H1 (cell line): ENCODE measurements around the gene USF1. TPM values are rescaled to one million over a fixed set of nuclear protein-coding genes. Genes with fewer than 3 reads are reported as not detected.

ENCODE experiments used
- CTCF ChIA-PET: fragments of 300-600 bp; sonication (Branson Sonifier 250); formaldehyde crosslinking; loops from one replicate; lab custom pipeline; 2021; ENCODE audit not compliant: partially characterized antibody; lab: Charles Lee
- POLR2A ChIA-PET: fragments of 300-600 bp; sonication (Branson Sonifier 250); formaldehyde crosslinking; loops from one replicate; lab custom pipeline; 2021; ENCODE audit warnings: inconsistent platforms; ENCODE audit not compliant: partially characterized antibody; lab: Charles Lee
- DNase-seq, 2 experiments: peaks; one replicate each; pipeline versions ENCODE4 v3.0.0 to v3.0.0-alpha.2; 2010 to 2022; ENCODE audit warnings: low spot score in 2 of 2, low read depth in 1 of 2, mixed read lengths in 1 of 2
- FAIRE-seq: peaks from 2 replicates; lab custom pipeline; 2011; peaks lifted over from hg19 to GRCh38; lab: Jason Lieb, UNC
- H2AFZ ChIP-seq: 2 replicates; pipeline ENCODE4 v1.8.1; 2012; ENCODE audit warnings: low read length, inconsistent platforms
- H2AK5ac ChIP-seq: 2 replicates; pipeline ENCODE4 v1.6.1; 2013; ENCODE audit warnings: low read depth, low read length
- H2BK120ac ChIP-seq: replicated peaks from 2 replicates; pipeline ENCODE3; 2013; ENCODE audit warnings: low read depth, low read length, inconsistent platforms
- H2BK12ac ChIP-seq: 2 replicates; pipeline ENCODE4 v1.6.1; 2013; ENCODE audit warnings: low read depth, low read length
- H2BK15ac ChIP-seq: 2 replicates; pipeline ENCODE4 v1.6.1; 2013; ENCODE audit warnings: low read length
- H2BK20ac ChIP-seq: 2 replicates; pipeline ENCODE4 v1.6.1; 2013; ENCODE audit warnings: low read length
- H2BK5ac ChIP-seq: 2 replicates; pipeline ENCODE4 v1.6.1; 2013; ENCODE audit warnings: low read depth, low read length
- H3K14ac ChIP-seq: 2 replicates; pipeline ENCODE4 v1.6.1; 2013; ENCODE audit warnings: inconsistent platforms; ENCODE audit not compliant: insufficient read length
- H3K18ac ChIP-seq: 2 replicates; pipeline ENCODE4 v1.6.1; 2013; ENCODE audit warnings: low read length; ENCODE audit errors: extremely low read depth
- H3K23ac ChIP-seq: 2 replicates; pipeline ENCODE4 v1.6.1; 2013; ENCODE audit warnings: inconsistent platforms; ENCODE audit not compliant: insufficient read length
- H3K23me2 ChIP-seq: 2 replicates; pipeline ENCODE4 v1.6.1; 2013; ENCODE audit warnings: low read depth, low read length
- H3K27ac ChIP-seq: 2 replicates; pipeline ENCODE4 v1.6.1; 2011; ENCODE audit warnings: low read depth, low read length, inconsistent platforms
- H3K27me3 ChIP-seq, 4 experiments: replicated peaks in 1 of 4; 1 replicate in 1 of 4; 2 replicates in 3 of 4; pipeline versions ENCODE4 v1.6.1 to v1.8.1; 2011 to 2013; ENCODE audit warnings: low read length in 3 of 4, mild to moderate bottlenecking in 3 of 4, inconsistent platforms in 2 of 4, mixed read lengths in 2 of 4, moderate library complexity in 1 of 4; ENCODE audit not compliant: control insufficient read depth in 3 of 4, insufficient read depth in 3 of 4; ENCODE audit errors: extremely low read depth in 1 of 4
- H3K36me3 ChIP-seq, 4 experiments: 2 replicates each; pipeline versions ENCODE4 v1.6.1 to v1.8.1; 2011 to 2013; ENCODE audit warnings: mild to moderate bottlenecking in 4 of 4, low read length in 3 of 4, moderate library complexity in 2 of 4, control low read depth in 1 of 4, inconsistent platforms in 1 of 4; ENCODE audit not compliant: insufficient read depth in 4 of 4, control insufficient read depth in 2 of 4
- H3K4ac ChIP-seq: replicated peaks from 2 replicates; pipeline ENCODE3; 2013; ENCODE audit warnings: low read length, low read depth, mixed read lengths, inconsistent platforms; ENCODE audit not compliant: insufficient read length
- H3K4me1 ChIP-seq, 4 experiments: replicated peaks in 1 of 4; 1 replicate in 1 of 4; 2 replicates in 3 of 4; pipeline versions ENCODE4 v1.6.1 to v1.8.1; 2011 to 2013; ENCODE audit warnings: low read length in 3 of 4, inconsistent platforms in 2 of 4, mixed read lengths in 1 of 4; ENCODE audit not compliant: insufficient read depth in 4 of 4, control insufficient read depth in 3 of 4
- H3K4me2 ChIP-seq, 2 experiments: 2 replicates each; pipeline versions ENCODE4 v1.6.1 to v1.8.1; 2011 to 2013; ENCODE audit warnings: low read depth in 2 of 2, low read length in 2 of 2, control low read depth in 1 of 2, inconsistent platforms in 1 of 2, mild to moderate bottlenecking in 1 of 2; ENCODE audit not compliant: insufficient read depth in 1 of 2
- H3K4me3 ChIP-seq, 4 experiments: fragments of 200-600, 300-600 bp in 1 of 4; sonication (generic), shearing (Covaris generic), sonication (Bioruptor Twin) in 1 of 4; 2 replicates each; pipeline versions ENCODE4 v1.5.1 to v1.8.1; 2011 to 2016; ENCODE audit warnings: low read length in 4 of 4, low read depth in 3 of 4, control low read depth in 2 of 4, inconsistent platforms in 2 of 4, mild to moderate bottlenecking in 2 of 4, mixed read lengths in 1 of 4, moderate library complexity in 1 of 4; ENCODE audit not compliant: insufficient read depth in 2 of 4; ENCODE audit errors: extremely low read depth in 1 of 4
- H3K56ac ChIP-seq: replicated peaks from 2 replicates; pipeline ENCODE3; 2013; ENCODE audit warnings: low read depth, mild to moderate bottlenecking, mixed read lengths, low read length, inconsistent platforms; ENCODE audit not compliant: insufficient read length
- H3K79me1 ChIP-seq: 2 replicates; pipeline ENCODE4 v1.6.1; 2013; ENCODE audit warnings: low read depth, low read length, control low read depth
- H3K79me2 ChIP-seq, 2 experiments: 2 replicates each; pipeline versions ENCODE4 v1.6.1 to v1.8.1; 2012 to 2013; ENCODE audit warnings: low read length in 2 of 2, mild to moderate bottlenecking in 2 of 2, inconsistent platforms in 1 of 2; ENCODE audit not compliant: insufficient read depth in 2 of 2, control insufficient read depth in 1 of 2
- H3K9ac ChIP-seq, 4 experiments: replicated peaks in 1 of 4; 1 replicate in 1 of 4; 2 replicates in 3 of 4; pipeline versions ENCODE4 v1.6.1 to v1.8.1; 2011 to 2013; ENCODE audit warnings: low read depth in 3 of 4, low read length in 3 of 4, control low read depth in 2 of 4, mild to moderate bottlenecking in 2 of 4, moderate library complexity in 2 of 4, inconsistent platforms in 1 of 4; ENCODE audit errors: extremely low read depth in 1 of 4
- H3K9me3 ChIP-seq, 2 experiments: 2 replicates each; pipeline versions ENCODE4 v1.6.1 to v1.8.1; 2012 to 2013; ENCODE audit warnings: mild to moderate bottlenecking in 2 of 2, moderate library complexity in 2 of 2, control low read depth in 1 of 2, inconsistent platforms in 1 of 2, low read depth in 1 of 2, low read length in 1 of 2, mixed read lengths in 1 of 2; ENCODE audit not compliant: insufficient read depth in 2 of 2
- H4K20me1 ChIP-seq, 2 experiments: replicated peaks in 1 of 2; 2 replicates each; pipeline versions ENCODE3 to v1.8.1; 2011 to 2013; ENCODE audit warnings: inconsistent platforms in 2 of 2, low read length in 2 of 2, mild to moderate bottlenecking in 1 of 2; ENCODE audit not compliant: insufficient read depth in 2 of 2, control insufficient read depth in 1 of 2
- H4K5ac ChIP-seq: 2 replicates; pipeline ENCODE4 v1.6.1; 2013; ENCODE audit warnings: low read length, low read depth, mixed read lengths, inconsistent platforms; ENCODE audit not compliant: insufficient read length
- H4K8ac ChIP-seq: 2 replicates; pipeline ENCODE4 v1.8.0; 2013; ENCODE audit warnings: mild to moderate bottlenecking, moderate library complexity, low read length, inconsistent platforms; ENCODE audit not compliant: insufficient read depth; ENCODE audit errors: extremely low read depth
- H4K91ac ChIP-seq: replicated peaks from 2 replicates; pipeline ENCODE3; 2013; ENCODE audit warnings: low read length, mixed read lengths, inconsistent platforms; ENCODE audit not compliant: insufficient read length
- CTCF ChIP-seq, 3 experiments: IDR thresholded peaks; 1 replicate in 2 of 3; 2 replicates in 1 of 3; pipeline versions ENCODE4 v1.5.1 to v1.6.1; 2011; ENCODE audit warnings: low read length in 3 of 3, mild to moderate bottlenecking in 3 of 3, inconsistent platforms in 2 of 3, low read depth in 1 of 3, moderate library complexity in 1 of 3; ENCODE audit not compliant: insufficient read depth in 1 of 3; ENCODE audit errors: control extremely low read depth in 1 of 3
- KDM1A ChIP-seq: fragments of 200-600, 300-600 bp; sonication (generic); IDR thresholded peaks from 2 replicates; pipeline ENCODE4 v1.7.1; 2016; ENCODE audit warnings: mild to moderate bottlenecking, low read length, borderline replicate concordance
- WGBS, 2 experiments: shearing (Covaris generic) in 1 of 2; methylation state at CpG; one replicate each; pipeline versions ENCODE4 v1.1.6 to v1.1.7; 2013 to 2015; ENCODE audit warnings: low lambda C conversion rate in 2 of 2, mixed read lengths in 2 of 2, inconsistent platforms in 1 of 2, low coverage in 1 of 2, missing lambda C conversion rate in 1 of 2; ENCODE audit not compliant: insufficient replicate concordance in 2 of 2, insufficient coverage in 1 of 2, insufficient read length in 1 of 2; ENCODE audit errors: extremely low coverage in 1 of 2, missing lambda C conversion rate in 1 of 2; 5-methylcytosine and 5-hydroxymethylcytosine counted together
- polyA plus RNA-seq, 7 experiments: library from polyadenylated mRNA; depleted of rRNA in 3 of 7; stranded (reverse) in 5 of 7; unstranded in 2 of 7; fragments of >200 nt in 5 of 7; fragments of 200-250 nt in 2 of 7; gene quantifications; 1 replicate in 5 of 7; 2 replicates in 1 of 7; 4 replicates in 1 of 7; pipeline versions ENCODE4 v1.2.1 to v1.2.3, GENCODE V29; 2011 to 2013; ENCODE audit warnings: missing spikeins in 2 of 7, mixed read lengths in 2 of 7
- total RNA-seq: library from RNA; stranded (reverse); fragmentation: NEBNext Ultra II Directional; extraction: Animal tissue kit (Norgen Biotek cat#: 25700); gene quantifications from 2 replicates; pipeline ENCODE4 v1.2.1, GENCODE V29; 2021

Gene USF1
- total and polyA plus RNA-seq, 2 of the 8 experiments (the other 6 are each of a cell fraction or from before 2014, with no cell fraction given) = 45.7 to 68.9 TPM

DNA sequence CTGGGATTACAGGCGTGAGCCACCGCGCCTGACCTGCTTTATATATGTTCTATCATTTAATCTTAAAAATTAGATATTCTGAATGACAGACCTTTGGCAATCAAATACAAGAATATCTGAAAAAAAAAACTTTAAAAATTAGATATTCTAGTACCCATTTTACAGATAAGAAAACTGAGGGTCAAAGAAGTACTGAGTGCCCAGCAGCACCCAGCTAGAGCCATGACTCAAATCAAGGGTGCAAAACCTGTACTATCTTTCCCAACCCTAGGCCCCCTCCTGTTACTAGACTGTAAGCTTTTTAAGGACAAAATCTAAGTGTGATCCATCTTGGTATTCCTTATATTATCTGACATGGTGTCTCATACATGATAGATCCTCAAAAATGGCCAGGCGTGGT, 15.6 kb upstream of the USF1 start:
- Histone ChIP-seq H2BK12ac (no peak overlapping the region), H2BK5ac (no peak overlapping the region), H3K79me2 (no peaks in the 10 kb centered on the region), H3K23me2 (no peaks in the 10 kb centered on the region), H4K8ac (no peak overlapping the region), H3K79me1 (no peaks in the 10 kb centered on the region), H2BK20ac (no peak overlapping the region), H3K9me3 (no peaks in the 10 kb centered on the region)
- TF ChIP-seq CTCF (IDR thresholded peaks at IDR 0.05; ENCODE audit: control extremely low read depth in 1 of 3, insufficient read depth in 1 of 3, low read depth in 1 of 3, low read length in 3 of 3) (no peak), KDM1A (no peak)
- TF ChIP-seq, all 59 proteins: peak for 0
- no peaks in the 10 kb centered on the region for H3K4me1 ChIP-seq
- H2AFZ ChIP-seq = no peak overlapping the region
- no peak overlapping the region for H4K91ac ChIP-seq
- no peak overlapping the region for H3K4me3 ChIP-seq
- no peak overlapping the region for H3K4me2 ChIP-seq
- no peak overlapping the region for H3K14ac ChIP-seq
- H3K4ac ChIP-seq = no peak overlapping the region
- H3K27me3 ChIP-seq = no peaks in the 10 kb centered on the region
- no peak overlapping the region for H3K27ac ChIP-seq
- ChIA-PET CTCF (interaction anchor here (1.0 to 3.9 kb wide), 3 partner anchors 10 to 131 kb away, joined by 3 to 29 read pairs (median 4); partner anchors contain the start of genes ARHGAP30 and KLHDC9), POLR2A (interaction anchor here (1.2 to 4.6 kb wide), 2 partner anchors 12 to 15 kb away, joined by 3 to 28 read pairs; partner anchors contain the start of gene USF1)
- H3K36me3 ChIP-seq = no peaks in the 10 kb centered on the region
- no peak overlapping the region for H2AK5ac ChIP-seq
- WGBS, 2 experiments = 92% methylated on average over 4 of the region's 4 CpGs; no CpG with 5 or more reads in 1 of the 2 experiments
- H4K20me1 ChIP-seq = no peaks in the 10 kb centered on the region
- H3K56ac ChIP-seq = no peak overlapping the region
- no peak overlapping the region for H3K18ac ChIP-seq
- FAIRE-seq = no peak
- H2BK120ac ChIP-seq = no peak overlapping the region
- H4K5ac ChIP-seq = no peak overlapping the region
- no peak overlapping the region for H3K23ac ChIP-seq
- no peak overlapping the region for H3K9ac ChIP-seq
- H2BK15ac ChIP-seq = no peak overlapping the region
- DNase-seq = no peak
